H9 (cell line): ENCODE measurements around the gene DTNB. TPM values are rescaled to one million over a fixed set of nuclear protein-coding genes. Genes with fewer than 3 reads are reported as not detected.

Experiments
- DNase-seq: peaks from one replicate; pipeline ENCODE4 v3.0.0-alpha.2; 2017
- H2AFZ ChIP-seq: one replicate; pipeline ENCODE4 v1.6.1; 2013; ENCODE audit warnings: mild to moderate bottlenecking, low read length, control low read depth, moderate library complexity
- H2AK5ac ChIP-seq: 2 replicates; pipeline ENCODE4 v1.6.1; 2013; ENCODE audit warnings: low read length, control low read depth, mixed read lengths; ENCODE audit not compliant: insufficient read length
- H2BK120ac ChIP-seq: one replicate; pipeline ENCODE4 v1.6.1; 2013; ENCODE audit warnings: low read depth, mild to moderate bottlenecking, low read length, control low read depth, inconsistent platforms; ENCODE audit not compliant: poor library complexity, severe bottlenecking
- H2BK12ac ChIP-seq: 2 replicates; pipeline ENCODE4 v1.6.1; 2013; ENCODE audit warnings: low read length, control low read depth, mixed read lengths, low read depth; ENCODE audit not compliant: insufficient read length
- H2BK15ac ChIP-seq: 2 replicates; pipeline ENCODE4 v1.6.1; 2013; ENCODE audit warnings: low read depth, low read length, control low read depth
- H2BK20ac ChIP-seq: one replicate; pipeline ENCODE4 v1.6.1; 2013; ENCODE audit warnings: low read depth, mild to moderate bottlenecking, low read length, control low read depth, inconsistent platforms; ENCODE audit not compliant: poor library complexity, severe bottlenecking
- H2BK5ac ChIP-seq: 2 replicates; pipeline ENCODE4 v1.6.1; 2013; ENCODE audit warnings: low read length, control low read depth, mixed read lengths; ENCODE audit not compliant: insufficient read length
- H3K14ac ChIP-seq: 2 replicates; pipeline ENCODE4 v1.6.1; 2013; ENCODE audit warnings: low read length, control low read depth; ENCODE audit not compliant: insufficient read depth
- H3K18ac ChIP-seq: 2 replicates; pipeline ENCODE4 v1.6.1; 2013; ENCODE audit warnings: low read depth, mild to moderate bottlenecking, mixed read lengths, low read length, control low read depth; ENCODE audit not compliant: insufficient read length
- H3K23ac ChIP-seq: 2 replicates; pipeline ENCODE4 v1.6.1; 2013; ENCODE audit warnings: low read length, control low read depth, mixed read lengths, low read depth; ENCODE audit not compliant: insufficient read length
- H3K23me2 ChIP-seq: 2 replicates; pipeline ENCODE4 v1.6.1; 2013; ENCODE audit warnings: low read depth, mild to moderate bottlenecking, mixed read lengths, low read length, control low read depth; ENCODE audit not compliant: insufficient read length, poor library complexity, severe bottlenecking
- H3K27ac ChIP-seq: 2 replicates; pipeline ENCODE4 v1.5.1; 2013; ENCODE audit warnings: low read length, control low read depth, mixed read lengths, low read depth; ENCODE audit not compliant: insufficient read length
- H3K27me3 ChIP-seq: 2 replicates; pipeline ENCODE4 v1.6.1; 2013; ENCODE audit warnings: low read length, control low read depth, inconsistent platforms; ENCODE audit not compliant: insufficient read depth
- H3K4ac ChIP-seq: 2 replicates; pipeline ENCODE4 v1.6.1; 2013; ENCODE audit warnings: low read depth, mild to moderate bottlenecking, control low read depth, inconsistent platforms, low read length, moderate library complexity
- H3K4me1 ChIP-seq: 2 replicates; pipeline ENCODE4 v1.6.1; 2013; ENCODE audit warnings: low read length, control low read depth, inconsistent platforms; ENCODE audit not compliant: insufficient read depth
- H3K4me2 ChIP-seq: 2 replicates; pipeline ENCODE4 v1.6.1; 2013; ENCODE audit warnings: low read length, control low read depth, mixed read lengths; ENCODE audit not compliant: insufficient read length, insufficient read depth
- H3K56ac ChIP-seq: 2 replicates; pipeline ENCODE4 v1.6.1; 2013; ENCODE audit warnings: low read depth, mild to moderate bottlenecking, mixed read lengths, low read length, control low read depth; ENCODE audit not compliant: insufficient read length
- H3K79me1 ChIP-seq: 2 replicates; pipeline ENCODE4 v1.6.1; 2013; ENCODE audit warnings: low read depth, mild to moderate bottlenecking, moderate library complexity, low read length, control low read depth, inconsistent platforms; ENCODE audit not compliant: insufficient read depth, poor library complexity, severe bottlenecking
- H3K79me2 ChIP-seq: 2 replicates; pipeline ENCODE4 v1.6.1; 2013; ENCODE audit warnings: low read length, control low read depth, inconsistent platforms; ENCODE audit not compliant: insufficient read depth
- H3K9ac ChIP-seq: 2 replicates; pipeline ENCODE4 v1.6.1; 2013; ENCODE audit warnings: low read length, control low read depth, mixed read lengths; ENCODE audit not compliant: insufficient read length; ENCODE audit errors: extremely low read depth
- H3K9me3 ChIP-seq: one replicate; pipeline ENCODE4 v1.6.1; 2013; ENCODE audit warnings: low read depth, low read length, inconsistent platforms; ENCODE audit not compliant: control insufficient read depth
- H3T11ph ChIP-seq: one replicate; pipeline ENCODE4 v1.6.1; 2013; ENCODE audit warnings: mild to moderate bottlenecking, low read length, control low read depth, inconsistent platforms
- H4K20me1 ChIP-seq: one replicate; pipeline ENCODE4 v1.6.1; 2013; ENCODE audit not compliant: control insufficient read depth, insufficient read length, insufficient read depth
- H4K5ac ChIP-seq: 2 replicates; pipeline ENCODE4 v1.6.1; 2013; ENCODE audit warnings: low read depth, mild to moderate bottlenecking, mixed read lengths, low read length, control low read depth; ENCODE audit not compliant: insufficient read length
- H4K8ac ChIP-seq: replicated peaks from 2 replicates; pipeline ENCODE4 v1.6.1; 2013; ENCODE audit warnings: low read length, control low read depth, mixed read lengths, low read depth; ENCODE audit not compliant: insufficient read length
- H4K91ac ChIP-seq: 2 replicates; pipeline ENCODE4 v1.6.1; 2013; ENCODE audit warnings: low read depth, mild to moderate bottlenecking, moderate library complexity, mixed read lengths, low read length, control low read depth; ENCODE audit not compliant: insufficient read length
- H3K27ac Mint-ChIP-seq, 3 experiments: 2 replicates in 2 of 3; 3 replicates in 1 of 3; pipeline ENCODE4 v1.8.0; 2020 to 2021; ENCODE audit warnings: mixed read lengths in 3 of 3, mild to moderate bottlenecking in 1 of 3, moderate library complexity in 1 of 3
- H3K27me3 Mint-ChIP-seq: 2 replicates; pipeline ENCODE4 v1.8.0; 2021; ENCODE audit warnings: low read depth, mild to moderate bottlenecking, moderate library complexity, mixed read lengths
- H3K36me3 Mint-ChIP-seq, 3 experiments: 2 replicates in 2 of 3; 3 replicates in 1 of 3; pipeline ENCODE4 v1.8.0; 2020 to 2021; ENCODE audit warnings: low read depth in 3 of 3, mixed read lengths in 3 of 3; ENCODE audit not compliant: insufficient read depth in 1 of 3
- H3K4me1 Mint-ChIP-seq, 2 experiments: 2 replicates each; pipeline ENCODE4 v1.8.0; 2020; ENCODE audit warnings: mixed read lengths in 2 of 2
- H3K4me3 Mint-ChIP-seq, 2 experiments: 2 replicates in 1 of 2; 3 replicates in 1 of 2; pipeline ENCODE4 v1.8.0; 2020 to 2021; ENCODE audit warnings: mild to moderate bottlenecking in 2 of 2, mixed read lengths in 2 of 2, moderate library complexity in 1 of 2
- H3K9me3 Mint-ChIP-seq, 2 experiments: 2 replicates in 1 of 2; 3 replicates in 1 of 2; pipeline ENCODE4 v1.8.0; 2020; ENCODE audit warnings: mild to moderate bottlenecking in 2 of 2, mixed read lengths in 2 of 2, moderate library complexity in 1 of 2
- CTCF ChIP-seq: fragments of 200-600 bp; sonication (generic); conservative IDR thresholded peaks from 3 replicates; pipeline ENCODE4 v1.8.0; 2021; ENCODE audit warnings: antibody characterized with exemption, mild to moderate bottlenecking
- WGBS: extraction: QIAGEN DNeasy Blood & Tissue Kit; methylation state at CpG from one replicate; pipeline ENCODE4 v1.1.7; 2013; ENCODE audit warnings: missing lambda C conversion rate, low lambda C conversion rate, mixed read lengths; ENCODE audit not compliant: insufficient read length; ENCODE audit errors: extremely low coverage; 5-methylcytosine and 5-hydroxymethylcytosine counted together
- total RNA-seq: library from RNA; stranded (reverse); gene quantifications from 2 replicates; pipeline ENCODE4 v1.2.1, GENCODE V29; 2021

DTNB gene
- total RNA-seq, 1 experiment from 2014 or later = 26.7 TPM

GRCh38 chr2:25594991-25595390 is 78.4 kb downstream of the DTNB start:
- Histone ChIP-seq H3K27me3 (no peaks in the 10 kb centered on the region), H2AFZ (no peak overlapping the region), H3K4me1 (peaks cover 6% of the 10 kb centered on the region; the same call in 1 of the 2 replicates), H3K9ac (no peak overlapping the region), H2BK12ac (no peak overlapping the region), H2BK120ac (no peak overlapping the region), H4K5ac (no peak overlapping the region), H3K56ac (no peak overlapping the region), H3K4ac (no peak overlapping the region), H4K20me1 (no peaks in the 10 kb centered on the region), H3K18ac (no peak overlapping the region), H4K8ac (no peak overlapping the region), H3K27ac (no peak overlapping the region), H3K23me2 (no peaks in the 10 kb centered on the region), H4K91ac (no peak overlapping the region), H2BK20ac (no peak overlapping the region), H2AK5ac (no peak overlapping the region), H3K4me2 (no peak overlapping the region), H2BK5ac (no peak overlapping the region), H2BK15ac (no peak overlapping the region), H3T11ph (no peak overlapping the region), H3K79me1 (no peaks in the 10 kb centered on the region), H3K14ac (no peak overlapping the region), H3K79me2 (no peaks in the 10 kb centered on the region), H3K9me3 (no peaks in the 10 kb centered on the region), H3K23ac (no peak overlapping the region)
- WGBS = no CpG with 5 or more reads among the region's 3 CpGs
- Mint-ChIP-seq H3K36me3 (peaks cover 0 to 10% (median 2%) of the 10 kb centered on the region in 3 experiments; a peak in 2 of 7 replicates), H3K9me3 (no peaks in the 10 kb centered on the region), H3K27ac (no peak overlapping the region), H3K4me1 (peaks cover 15 to 18% of the 10 kb centered on the region in 2 experiments), H3K4me3 (no peak overlapping the region), H3K27me3 (no peaks in the 10 kb centered on the region)
- no peak for DNase-seq
- no peak for TF ChIP-seq CTCF
